H9 (cell line): ENCODE results near the gene ABCA13. TPM values are rescaled to one million over a fixed set of nuclear protein-coding genes. Genes with fewer than 3 reads are reported as not detected.

Experiments
- DNase-seq: peaks from one replicate; pipeline ENCODE4 v3.0.0-alpha.2; 2017
- H2AFZ ChIP-seq: one replicate; pipeline ENCODE4 v1.6.1; 2013; ENCODE audit warnings: mild to moderate bottlenecking, low read length, control low read depth, moderate library complexity
- H2AK5ac ChIP-seq: 2 replicates; pipeline ENCODE4 v1.6.1; 2013; ENCODE audit warnings: low read length, control low read depth, mixed read lengths; ENCODE audit not compliant: insufficient read length
- H2BK120ac ChIP-seq: one replicate; pipeline ENCODE4 v1.6.1; 2013; ENCODE audit warnings: low read depth, mild to moderate bottlenecking, low read length, control low read depth, inconsistent platforms; ENCODE audit not compliant: poor library complexity, severe bottlenecking
- H2BK12ac ChIP-seq: 2 replicates; pipeline ENCODE4 v1.6.1; 2013; ENCODE audit warnings: low read length, control low read depth, mixed read lengths, low read depth; ENCODE audit not compliant: insufficient read length
- H2BK15ac ChIP-seq: 2 replicates; pipeline ENCODE4 v1.6.1; 2013; ENCODE audit warnings: low read depth, low read length, control low read depth
- H2BK20ac ChIP-seq: one replicate; pipeline ENCODE4 v1.6.1; 2013; ENCODE audit warnings: low read depth, mild to moderate bottlenecking, low read length, control low read depth, inconsistent platforms; ENCODE audit not compliant: poor library complexity, severe bottlenecking
- H2BK5ac ChIP-seq: 2 replicates; pipeline ENCODE4 v1.6.1; 2013; ENCODE audit warnings: low read length, control low read depth, mixed read lengths; ENCODE audit not compliant: insufficient read length
- H3K14ac ChIP-seq: 2 replicates; pipeline ENCODE4 v1.6.1; 2013; ENCODE audit warnings: low read length, control low read depth; ENCODE audit not compliant: insufficient read depth
- H3K18ac ChIP-seq: 2 replicates; pipeline ENCODE4 v1.6.1; 2013; ENCODE audit warnings: low read depth, mild to moderate bottlenecking, mixed read lengths, low read length, control low read depth; ENCODE audit not compliant: insufficient read length
- H3K23ac ChIP-seq: 2 replicates; pipeline ENCODE4 v1.6.1; 2013; ENCODE audit warnings: low read length, control low read depth, mixed read lengths, low read depth; ENCODE audit not compliant: insufficient read length
- H3K23me2 ChIP-seq: 2 replicates; pipeline ENCODE4 v1.6.1; 2013; ENCODE audit warnings: low read depth, mild to moderate bottlenecking, mixed read lengths, low read length, control low read depth; ENCODE audit not compliant: insufficient read length, poor library complexity, severe bottlenecking
- H3K27ac ChIP-seq: 2 replicates; pipeline ENCODE4 v1.5.1; 2013; ENCODE audit warnings: low read length, control low read depth, mixed read lengths, low read depth; ENCODE audit not compliant: insufficient read length
- H3K27me3 ChIP-seq: 2 replicates; pipeline ENCODE4 v1.6.1; 2013; ENCODE audit warnings: low read length, control low read depth, inconsistent platforms; ENCODE audit not compliant: insufficient read depth
- H3K4ac ChIP-seq: 2 replicates; pipeline ENCODE4 v1.6.1; 2013; ENCODE audit warnings: low read depth, mild to moderate bottlenecking, control low read depth, inconsistent platforms, low read length, moderate library complexity
- H3K4me1 ChIP-seq: 2 replicates; pipeline ENCODE4 v1.6.1; 2013; ENCODE audit warnings: low read length, control low read depth, inconsistent platforms; ENCODE audit not compliant: insufficient read depth
- H3K4me2 ChIP-seq: 2 replicates; pipeline ENCODE4 v1.6.1; 2013; ENCODE audit warnings: low read length, control low read depth, mixed read lengths; ENCODE audit not compliant: insufficient read length, insufficient read depth
- H3K56ac ChIP-seq: 2 replicates; pipeline ENCODE4 v1.6.1; 2013; ENCODE audit warnings: low read depth, mild to moderate bottlenecking, mixed read lengths, low read length, control low read depth; ENCODE audit not compliant: insufficient read length
- H3K79me1 ChIP-seq: 2 replicates; pipeline ENCODE4 v1.6.1; 2013; ENCODE audit warnings: low read depth, mild to moderate bottlenecking, moderate library complexity, low read length, control low read depth, inconsistent platforms; ENCODE audit not compliant: insufficient read depth, poor library complexity, severe bottlenecking
- H3K79me2 ChIP-seq: 2 replicates; pipeline ENCODE4 v1.6.1; 2013; ENCODE audit warnings: low read length, control low read depth, inconsistent platforms; ENCODE audit not compliant: insufficient read depth
- H3K9ac ChIP-seq: 2 replicates; pipeline ENCODE4 v1.6.1; 2013; ENCODE audit warnings: low read length, control low read depth, mixed read lengths; ENCODE audit not compliant: insufficient read length; ENCODE audit errors: extremely low read depth
- H3K9me3 ChIP-seq: one replicate; pipeline ENCODE4 v1.6.1; 2013; ENCODE audit warnings: low read depth, low read length, inconsistent platforms; ENCODE audit not compliant: control insufficient read depth
- H3T11ph ChIP-seq: one replicate; pipeline ENCODE4 v1.6.1; 2013; ENCODE audit warnings: mild to moderate bottlenecking, low read length, control low read depth, inconsistent platforms
- H4K20me1 ChIP-seq: one replicate; pipeline ENCODE4 v1.6.1; 2013; ENCODE audit not compliant: control insufficient read depth, insufficient read length, insufficient read depth
- H4K5ac ChIP-seq: 2 replicates; pipeline ENCODE4 v1.6.1; 2013; ENCODE audit warnings: low read depth, mild to moderate bottlenecking, mixed read lengths, low read length, control low read depth; ENCODE audit not compliant: insufficient read length
- H4K8ac ChIP-seq: replicated peaks from 2 replicates; pipeline ENCODE4 v1.6.1; 2013; ENCODE audit warnings: low read length, control low read depth, mixed read lengths, low read depth; ENCODE audit not compliant: insufficient read length
- H4K91ac ChIP-seq: 2 replicates; pipeline ENCODE4 v1.6.1; 2013; ENCODE audit warnings: low read depth, mild to moderate bottlenecking, moderate library complexity, mixed read lengths, low read length, control low read depth; ENCODE audit not compliant: insufficient read length
- H3K27ac Mint-ChIP-seq, 3 experiments: 2 replicates in 2 of 3; 3 replicates in 1 of 3; pipeline ENCODE4 v1.8.0; 2020 to 2021; ENCODE audit warnings: mixed read lengths in 3 of 3, mild to moderate bottlenecking in 1 of 3, moderate library complexity in 1 of 3
- H3K27me3 Mint-ChIP-seq: 2 replicates; pipeline ENCODE4 v1.8.0; 2021; ENCODE audit warnings: low read depth, mild to moderate bottlenecking, moderate library complexity, mixed read lengths
- H3K36me3 Mint-ChIP-seq, 3 experiments: 2 replicates in 2 of 3; 3 replicates in 1 of 3; pipeline ENCODE4 v1.8.0; 2020 to 2021; ENCODE audit warnings: low read depth in 3 of 3, mixed read lengths in 3 of 3; ENCODE audit not compliant: insufficient read depth in 1 of 3
- H3K4me1 Mint-ChIP-seq, 2 experiments: 2 replicates each; pipeline ENCODE4 v1.8.0; 2020; ENCODE audit warnings: mixed read lengths in 2 of 2
- H3K4me3 Mint-ChIP-seq, 2 experiments: 2 replicates in 1 of 2; 3 replicates in 1 of 2; pipeline ENCODE4 v1.8.0; 2020 to 2021; ENCODE audit warnings: mild to moderate bottlenecking in 2 of 2, mixed read lengths in 2 of 2, moderate library complexity in 1 of 2
- H3K9me3 Mint-ChIP-seq, 2 experiments: 2 replicates in 1 of 2; 3 replicates in 1 of 2; pipeline ENCODE4 v1.8.0; 2020; ENCODE audit warnings: mild to moderate bottlenecking in 2 of 2, mixed read lengths in 2 of 2, moderate library complexity in 1 of 2
- CTCF ChIP-seq: fragments of 200-600 bp; sonication (generic); conservative IDR thresholded peaks from 3 replicates; pipeline ENCODE4 v1.8.0; 2021; ENCODE audit warnings: antibody characterized with exemption, mild to moderate bottlenecking
- WGBS: extraction: QIAGEN DNeasy Blood & Tissue Kit; methylation state at CpG from one replicate; pipeline ENCODE4 v1.1.7; 2013; ENCODE audit warnings: missing lambda C conversion rate, low lambda C conversion rate, mixed read lengths; ENCODE audit not compliant: insufficient read length; ENCODE audit errors: extremely low coverage; 5-methylcytosine and 5-hydroxymethylcytosine counted together
- total RNA-seq: library from RNA; stranded (reverse); gene quantifications from 2 replicates; pipeline ENCODE4 v1.2.1, GENCODE V29; 2021

Gene ABCA13
- total RNA-seq, 1 experiment from 2014 or later, result 0.11 TPM

- Histone ChIP-seq H3K27me3 (no peaks in the 10 kb centered on the region), H3K14ac (no peak overlapping the region), H3T11ph (no peak overlapping the region), H2AK5ac (no peak overlapping the region), H3K18ac (no peak overlapping the region), H3K56ac (no peak overlapping the region), H2BK12ac (no peak overlapping the region), H2BK15ac (no peak overlapping the region), H3K9me3 (no peaks in the 10 kb centered on the region), H2BK120ac (no peak overlapping the region), H4K5ac (no peak overlapping the region), H4K91ac (no peak overlapping the region), H3K79me1 (no peaks in the 10 kb centered on the region), H3K79me2 (no peaks in the 10 kb centered on the region), H2BK5ac (no peak overlapping the region), H2BK20ac (no peak overlapping the region), H4K8ac (no peak overlapping the region), H3K23ac (no peak overlapping the region), H3K27ac (no peak overlapping the region), H3K4me1 (peaks cover 6% of the 10 kb centered on the region), H3K23me2 (no peaks in the 10 kb centered on the region), H2AFZ (no peak overlapping the region), H4K20me1 (no peaks in the 10 kb centered on the region), H3K9ac (no peak overlapping the region), H3K4me2 (no peak overlapping the region), H3K4ac (no peak overlapping the region)
- no peaks in the 10 kb centered on the region for H3K36me3 Mint-ChIP-seq
- peaks cover 14 to 19% of the 10 kb centered on the region in 2 experiments for H3K4me1 Mint-ChIP-seq
- no peak overlapping the region for H3K27ac Mint-ChIP-seq
- H3K27me3 Mint-ChIP-seq, result no peaks in the 10 kb centered on the region
- no peak overlapping the region for H3K4me3 Mint-ChIP-seq
- DNase-seq, result no peak
- H3K9me3 Mint-ChIP-seq, result no peaks in the 10 kb centered on the region
- no CpG with 5 or more reads among the region's 7 CpGs for WGBS
- TF ChIP-seq CTCF, result no peak
These were observed 124.2 kb downstream of the ABCA13 start for GRCh38 chr7:48295296-48295971.
